Endothelial cell of umbilical vein (primary cell): Measurements from ENCODE around the gene THEM5. TPM values are rescaled to one million over a fixed set of nuclear protein-coding genes. Genes with fewer than 3 reads are reported as not detected.
"Not testable (repeated sequence)": the region's sequence is repeated elsewhere in the genome, so short reads cannot be mapped to it uniquely, and the experiment has no call there.

Source experiments
- BruUV-seq: library from RNA; stranded (reverse); fragments of 400-500 nt; replicated peaks from 2 replicates; lab custom pipeline; 2021; lab: Mats Ljungman, UMichigan
- CTCF ChIA-PET: fragments of 300-600, 350-600 bp; sonication (Branson Sonifier 250); formaldehyde crosslinking; loops from one replicate; lab custom pipeline; 2021; ENCODE audit warnings: antibody characterized with exemption, inconsistent platforms; lab: Charles Lee
- POLR2A ChIA-PET: fragments of 300-600, 350-600 bp; sonication (Branson Sonifier 250); formaldehyde crosslinking; loops from one replicate; lab custom pipeline; 2021; ENCODE audit warnings: antibody characterized with exemption, inconsistent platforms; lab: Charles Lee
- DNase-seq: peaks from one replicate; pipeline ENCODE4 v3.0.0-alpha.2; 2011; ENCODE audit warnings: low read depth, low spot score
- FAIRE-seq: peaks from 2 replicates; lab custom pipeline; 2011; peaks lifted over from hg19 to GRCh38; lab: Jason Lieb, UNC
- H2AFZ ChIP-seq: 2 replicates; pipeline ENCODE4 v1.6.0; 2012; ENCODE audit warnings: low read depth, low read length, control low read depth, inconsistent platforms
- H3K27ac ChIP-seq: 2 replicates; pipeline ENCODE4 v1.5.1; 2011; ENCODE audit warnings: low read depth, mild to moderate bottlenecking, control low read depth, low read length, moderate library complexity; ENCODE audit not compliant: insufficient read depth
- H3K27me3 ChIP-seq, 2 experiments: 2 replicates each; pipeline versions ENCODE4 v1.6.0 to v1.6.1; 2011; ENCODE audit warnings: low read length in 2 of 2, mixed read lengths in 1 of 2; ENCODE audit not compliant: control insufficient read depth in 2 of 2, insufficient read depth in 2 of 2
- H3K36me3 ChIP-seq, 2 experiments: 2 replicates in 1 of 2; 3 replicates in 1 of 2; pipeline ENCODE4 v1.5.1; 2011; ENCODE audit warnings: low read length in 2 of 2, mild to moderate bottlenecking in 1 of 2, moderate library complexity in 1 of 2; ENCODE audit not compliant: control insufficient read depth in 2 of 2, insufficient read depth in 2 of 2; ENCODE audit errors: extremely low read depth in 1 of 2
- H3K4me1 ChIP-seq: 3 replicates; pipeline ENCODE4 v1.5.1; 2011; ENCODE audit warnings: mild to moderate bottlenecking, low read length; ENCODE audit not compliant: control insufficient read depth, insufficient read depth; ENCODE audit errors: extremely low read depth
- H3K4me2 ChIP-seq: 2 replicates; pipeline ENCODE4 v1.6.1; 2011; ENCODE audit warnings: low read length, control low read depth, mixed read lengths; ENCODE audit not compliant: insufficient read depth
- H3K4me3 ChIP-seq, 3 experiments: fragments of 200-600 bp in 1 of 3; sonication (generic), shearing (Covaris generic) in 1 of 3; replicated peaks in 1 of 3; 2 replicates each; pipeline ENCODE4 v1.5.1; 2011 to 2016; ENCODE audit warnings: control low read depth in 3 of 3, low read length in 3 of 3, mild to moderate bottlenecking in 2 of 3, inconsistent platforms in 1 of 3, low read depth in 1 of 3, moderate library complexity in 1 of 3; ENCODE audit not compliant: insufficient read depth in 1 of 3
- H3K79me2 ChIP-seq: 2 replicates; pipeline ENCODE4 v1.6.0; 2012; ENCODE audit warnings: low read length, inconsistent platforms; ENCODE audit not compliant: control insufficient read depth, insufficient read depth
- H3K9ac ChIP-seq: replicated peaks from 2 replicates; pipeline ENCODE3; 2011; ENCODE audit warnings: low read length, control low read depth; ENCODE audit not compliant: insufficient read depth; ENCODE audit errors: extremely low read depth
- H3K9me1 ChIP-seq: replicated peaks from 3 replicates; pipeline ENCODE4 v1.6.0; 2011; ENCODE audit warnings: mild to moderate bottlenecking, low read length; ENCODE audit not compliant: control insufficient read depth, insufficient read depth; ENCODE audit errors: extremely low read depth
- H3K9me3 ChIP-seq: replicated peaks from 2 replicates; pipeline ENCODE4 v1.5.1; 2012; ENCODE audit warnings: low read length, inconsistent platforms; ENCODE audit not compliant: control insufficient read depth, insufficient read depth
- H4K20me1 ChIP-seq: replicated peaks from 2 replicates; pipeline ENCODE3; 2011; ENCODE audit warnings: mild to moderate bottlenecking, low read length; ENCODE audit not compliant: control insufficient read depth, insufficient read depth; ENCODE audit errors: extremely low read depth
- dilution Hi-C: fragments of 300-500 bp; cut with MboI; formaldehyde crosslinking; loops from one replicate; pipeline ENCODE4 v1.15.0; 2019; ENCODE audit warnings: low sequenced_read_pairs; ENCODE audit not compliant: extremely low pct_ligation_motif_present
- intact Hi-C: fragments of 100-400 bp; cut with micrococcal nuclease; formaldehyde crosslinking; loops from one replicate; pipeline ENCODE4 v1.10.0; 2022
- polyA plus RNA-seq, 4 experiments: library from polyadenylated mRNA; depleted of rRNA in 3 of 4; stranded (reverse) in 3 of 4; unstranded in 1 of 4; fragments of >200 nt; gene quantifications; 2 replicates each; pipeline versions ENCODE4 v1.2.1 to v1.2.3, GENCODE V29; 2011 to 2012; ENCODE audit warnings: missing spikeins in 1 of 4
- total RNA-seq: library from RNA; stranded (reverse); gene quantifications from 2 replicates; pipeline ENCODE4 v1.2.3, GENCODE V29; 2021

THEM5 gene
- total and polyA plus RNA-seq, 2 donors (not counting 3 experiments of a cell fraction or from before 2014, with no cell fraction given) = not detected

DNA sequence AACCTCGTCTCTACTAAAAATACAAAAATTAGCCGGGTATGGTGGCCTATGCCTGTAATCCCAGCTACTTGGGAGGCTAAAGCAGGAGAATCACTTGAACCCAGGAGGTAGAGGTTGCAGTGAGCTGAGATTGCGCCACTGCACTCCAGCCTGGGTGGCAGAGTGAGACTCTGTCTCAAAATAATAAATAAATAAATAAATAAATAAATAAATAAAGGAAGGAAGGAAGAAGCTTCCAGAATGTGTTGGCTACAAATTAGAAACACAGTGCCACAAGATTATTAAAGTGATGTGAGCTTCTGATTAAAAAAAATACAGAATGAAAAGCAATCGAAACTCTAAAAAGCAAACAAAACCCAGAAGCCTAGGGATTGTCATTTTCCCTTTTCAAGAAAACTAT is 30.4 kb upstream of the THEM5 start:
- CTCF ChIA-PET = interaction anchor here (0.6 to 1.3 kb wide), 3 partner anchors 10 to 147 kb away, joined by 3 to 5 read pairs (median 4); no protein-coding TSS in a partner anchor
- dilution Hi-C loops = not testable (repeated sequence)

DNA sequence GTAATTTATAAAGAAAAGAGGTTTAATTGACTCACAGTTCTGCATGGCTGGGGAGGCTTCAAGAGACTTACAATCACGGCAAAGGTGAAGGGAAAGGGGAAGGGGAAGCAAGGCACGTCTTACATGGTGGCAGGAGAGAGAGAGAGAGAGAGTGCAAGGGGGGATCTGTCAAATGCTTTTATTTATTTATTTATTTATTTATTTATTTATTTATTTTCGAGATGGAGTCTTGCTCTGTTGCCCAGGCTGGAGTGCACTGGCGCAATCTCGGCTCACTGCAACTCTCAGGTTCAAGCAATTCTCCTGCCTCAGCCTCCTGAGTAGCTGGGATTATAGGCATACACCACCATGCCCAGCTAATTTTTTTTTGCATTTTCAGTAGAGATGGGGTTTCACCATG is 29.4 kb upstream of the THEM5 start:
- FAIRE-seq, dilution Hi-C loops, H3K4me2 ChIP-seq, H3K27ac ChIP-seq, H3K4me3 ChIP-seq, BruUV-seq, intact Hi-C loops, H3K36me3 ChIP-seq, H3K9me1 ChIP-seq, H2AFZ ChIP-seq, H4K20me1 ChIP-seq, POLR2A ChIA-PET, DNase-seq, H3K79me2 ChIP-seq, H3K9ac ChIP-seq, H3K9me3 ChIP-seq, H3K27me3 ChIP-seq: not testable (repeated sequence)
- peaks cover 11% of the 10 kb centered on the region for H3K4me1 ChIP-seq
- CTCF ChIA-PET = interaction anchor here (1.0 to 2.2 kb wide), 7 partner anchors 9 to 119 kb away, joined by 3 to 18 read pairs (median 4); no protein-coding TSS in a partner anchor

More for the DNA sequence above, 30.4 kb upstream of the THEM5 start:
- peaks cover 11% of the 10 kb centered on the region for H3K4me1 ChIP-seq
- H3K79me2 ChIP-seq, H3K9me3 ChIP-seq, H3K36me3 ChIP-seq, H2AFZ ChIP-seq, H3K9ac ChIP-seq, BruUV-seq, POLR2A ChIA-PET, H4K20me1 ChIP-seq, DNase-seq, FAIRE-seq, H3K27me3 ChIP-seq, H3K27ac ChIP-seq, H3K4me3 ChIP-seq, intact Hi-C loops, H3K9me1 ChIP-seq, H3K4me2 ChIP-seq: not testable (repeated sequence)
